GM19023 (cell line): ENCODE measurements around the gene GAMT.
A peak's percentile ranks its signal among the peaks of the same experiment; 100 is the strongest.

ENCODE experiments used
- ATAC-seq: cut with Tn5 transposase; IDR thresholded peaks from one replicate; pipeline ENCODE4 v1.9.1; 2021; ENCODE audit warnings: mild to moderate bottlenecking, moderate library complexity; ENCODE audit not compliant: unreplicated experiment

The GAMT gene

DNA sequence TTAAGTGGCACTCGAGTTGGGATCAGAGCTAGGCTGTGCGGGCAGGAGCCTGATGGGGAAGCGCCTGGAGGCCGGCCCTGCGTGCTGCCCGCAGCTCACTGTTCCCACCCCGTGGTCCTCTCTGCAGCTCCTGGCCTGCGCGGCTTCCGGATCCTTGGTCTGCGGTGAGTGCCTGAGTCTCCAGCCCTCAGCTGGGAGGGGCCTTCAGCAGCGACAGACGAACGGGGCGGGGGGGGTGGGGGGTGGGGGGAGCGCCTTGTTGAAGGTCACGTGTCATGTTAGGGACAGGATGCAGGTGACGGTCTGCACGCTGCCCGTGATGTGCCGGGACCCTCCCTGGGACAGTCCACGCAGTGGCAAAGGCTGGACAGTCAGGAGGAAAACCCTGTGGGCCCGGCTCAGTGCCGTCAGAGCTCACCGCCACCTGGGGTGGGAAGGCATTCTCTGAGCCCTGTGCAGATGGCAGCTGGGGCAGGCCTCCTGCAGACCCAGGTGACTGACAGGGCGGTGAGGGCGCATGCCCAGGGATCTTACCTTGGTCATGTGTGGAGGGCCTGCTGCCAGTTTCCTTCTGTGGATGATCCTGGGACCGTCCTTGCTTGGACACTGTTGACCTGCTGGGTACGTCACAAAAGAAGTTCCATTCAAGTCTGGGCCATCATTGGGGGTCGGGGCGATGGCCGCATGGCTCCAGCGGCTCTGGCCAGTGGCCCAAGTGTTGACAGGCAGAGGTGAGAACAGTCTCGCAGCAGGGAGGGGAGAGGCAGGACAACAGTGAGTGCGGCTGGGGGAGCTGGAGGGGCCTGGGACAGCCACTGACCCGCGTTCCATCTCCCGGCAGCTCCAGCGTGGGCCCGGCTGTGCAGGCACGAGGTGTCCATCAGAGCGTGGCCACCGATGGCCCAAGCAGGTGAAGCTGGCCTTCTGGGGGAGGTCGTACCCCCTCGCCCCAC, 13.4 kb downstream of the GAMT start:
- no peak for ATAC-seq

DNA sequence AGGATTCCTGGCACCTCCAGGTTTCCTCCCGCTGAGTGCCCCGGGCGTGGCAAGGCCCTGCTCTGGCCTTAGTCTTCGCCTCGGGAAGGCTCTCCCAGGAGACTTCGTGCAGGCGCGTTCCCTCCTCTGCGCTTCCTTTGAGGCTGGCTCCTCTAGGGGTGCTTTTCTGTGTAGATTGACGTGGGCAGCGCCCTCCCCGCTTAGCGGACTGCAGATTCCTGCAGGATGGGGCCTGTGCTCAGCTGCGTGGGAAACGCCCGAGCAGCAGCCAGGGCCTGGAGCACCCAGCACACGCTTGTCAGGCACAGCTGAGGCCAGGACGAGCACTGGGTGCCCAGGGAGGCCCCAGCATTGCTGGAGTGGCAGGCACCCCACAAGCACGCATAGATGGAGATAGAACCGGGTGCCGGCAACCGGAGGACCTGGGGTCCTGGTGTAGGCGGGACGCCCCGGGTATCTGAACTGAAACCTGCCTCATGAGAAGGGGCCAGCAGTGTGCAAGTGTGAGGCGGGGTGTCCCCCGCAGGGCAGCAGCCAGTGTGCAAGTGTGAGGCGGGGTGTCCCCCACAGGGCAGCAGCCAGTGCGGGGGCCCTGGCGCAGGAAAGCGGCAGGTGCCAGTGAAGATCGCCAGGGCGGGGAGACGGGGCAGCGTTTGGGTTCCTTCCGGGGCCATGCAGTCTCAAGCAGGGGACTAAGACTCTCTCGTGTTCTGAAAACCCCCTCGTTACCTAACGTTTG, 14.2 kb downstream of the GAMT start:
- no peak for ATAC-seq

DNA sequence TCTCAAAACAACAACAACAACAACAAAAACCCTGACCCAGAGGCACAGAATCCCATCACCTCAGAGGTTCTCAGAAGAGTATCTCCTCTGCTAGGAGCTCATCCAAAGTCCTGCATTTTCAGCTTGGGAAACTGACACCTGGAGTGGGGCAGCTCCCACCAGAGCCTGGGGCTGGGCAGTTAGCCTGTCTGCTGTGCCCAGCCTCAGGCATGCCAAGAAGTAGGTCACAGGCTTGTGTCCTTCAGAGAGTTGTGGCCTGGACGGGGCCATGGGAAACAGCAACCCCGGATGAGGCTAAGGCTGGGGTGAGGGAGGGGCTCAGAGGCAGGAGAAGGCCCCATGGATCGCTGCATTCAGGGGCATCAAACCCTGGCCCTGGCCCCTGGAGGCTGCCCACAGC, 15.5 kb downstream of the GAMT start:
- no peak for ATAC-seq

DNA sequence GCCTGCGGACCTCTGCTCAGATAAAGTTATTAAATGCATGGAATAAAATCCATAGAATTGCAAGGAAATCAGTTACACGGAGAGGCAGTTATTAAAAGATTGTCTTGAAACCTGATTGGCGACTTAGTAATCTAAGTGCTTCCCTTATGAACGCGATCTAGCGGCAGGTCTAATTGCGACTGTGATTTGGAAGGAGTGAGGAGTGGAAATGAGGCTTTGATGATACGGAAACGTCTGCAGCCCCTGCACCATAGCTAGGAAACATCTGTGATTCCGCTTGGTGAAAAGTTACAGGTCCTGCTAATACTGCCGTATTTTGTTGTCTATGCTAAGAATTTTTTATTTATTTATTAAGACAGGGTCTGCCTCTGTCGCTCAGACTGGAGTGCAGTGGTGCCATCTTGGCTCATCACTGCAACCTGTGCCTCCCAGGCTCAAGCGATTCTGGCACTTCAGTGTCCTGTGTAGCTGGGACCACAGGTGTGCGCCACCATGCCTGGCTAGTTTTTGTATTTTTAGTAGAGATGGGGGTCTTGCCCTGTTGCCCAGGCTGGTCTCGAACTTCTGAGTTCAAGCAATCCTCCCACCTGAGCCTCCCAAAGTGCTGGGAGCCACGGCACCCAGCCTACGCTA, 16.7 kb downstream of the GAMT start:
- no peak for ATAC-seq

DNA sequence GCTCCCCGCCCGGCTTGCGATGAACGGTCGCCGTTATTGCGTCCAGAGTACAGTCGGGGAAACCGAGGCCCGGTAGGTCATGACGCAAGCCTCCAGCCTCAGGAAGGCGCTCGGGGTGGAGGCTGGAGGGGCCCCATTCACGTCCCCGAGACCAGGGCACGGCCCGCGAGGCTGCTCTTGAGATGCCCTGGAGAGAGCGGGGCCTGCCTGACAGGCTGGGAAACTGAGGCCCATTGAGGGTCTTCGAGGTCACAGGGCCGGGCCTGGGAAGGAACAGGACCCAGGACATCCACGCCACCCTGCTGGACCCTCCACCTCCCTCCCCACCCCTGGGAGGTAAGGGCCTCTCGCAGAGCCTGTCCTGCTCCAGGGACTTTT, 17.3 kb downstream of the GAMT start:
- peak; percentile 29 for ATAC-seq

DNA sequence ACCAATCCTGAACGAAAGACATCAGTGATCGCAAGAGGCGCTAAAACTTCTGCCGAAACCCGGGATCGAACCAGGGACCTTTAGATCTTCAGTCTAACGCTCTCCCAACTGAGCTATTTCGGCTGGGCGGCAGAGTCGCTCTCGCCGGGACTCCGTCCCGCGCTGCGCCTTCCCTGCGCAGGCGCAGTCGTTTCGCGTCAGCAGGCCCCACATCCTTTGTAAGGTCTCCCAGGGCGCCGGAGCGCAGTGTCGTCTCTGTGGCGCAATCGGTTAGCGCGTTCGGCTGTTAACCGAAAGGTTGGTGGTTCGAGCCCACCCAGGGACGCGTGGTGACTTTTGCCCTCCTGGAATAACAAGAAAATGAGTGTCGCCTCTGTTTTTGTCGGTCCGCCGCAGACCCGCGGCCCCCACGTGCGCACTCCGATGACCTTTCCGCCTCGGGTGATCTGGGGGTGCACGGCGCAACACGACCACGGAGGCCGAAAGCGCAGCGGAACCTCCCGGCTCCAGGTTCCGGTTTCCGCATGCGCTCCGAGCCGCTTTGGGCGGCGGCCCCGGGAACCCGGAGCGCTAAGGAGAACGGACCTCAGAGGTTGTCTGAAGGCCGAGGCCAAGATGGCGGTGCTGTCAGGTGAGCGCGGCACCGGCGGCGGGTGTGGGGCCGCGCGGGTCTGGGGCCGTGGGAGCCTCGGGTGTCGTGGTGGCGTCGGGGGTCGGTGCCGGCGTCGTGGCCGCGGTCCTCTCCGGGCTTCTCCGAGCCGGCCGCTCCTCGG, 17.8 kb downstream of the GAMT start, which contains the start of gene NDUFS7:
Gene NDUFS7, plus strand, starts transcription at position 596 of the 773 bp plus-strand sequence. Its CDS starts 20 bp downstream, at position 616.
- peak; percentile 70 for ATAC-seq

DNA sequence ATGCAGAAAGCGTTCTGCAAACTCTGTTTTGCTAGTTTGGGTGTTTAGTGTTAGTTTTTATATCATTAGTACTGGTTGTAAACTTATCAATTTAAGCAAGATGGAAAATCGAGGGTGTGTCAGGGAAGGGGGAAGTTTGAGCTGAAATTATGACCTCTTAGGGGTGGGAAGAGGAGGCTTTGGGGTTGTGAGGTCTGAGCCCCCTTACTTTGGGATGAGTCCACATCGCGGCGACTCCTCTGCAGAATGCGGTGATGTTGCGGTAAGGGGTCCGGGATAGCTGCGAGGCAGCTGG, 18.4 kb downstream of the GAMT start:
- ATAC-seq, result no peak

DNA sequence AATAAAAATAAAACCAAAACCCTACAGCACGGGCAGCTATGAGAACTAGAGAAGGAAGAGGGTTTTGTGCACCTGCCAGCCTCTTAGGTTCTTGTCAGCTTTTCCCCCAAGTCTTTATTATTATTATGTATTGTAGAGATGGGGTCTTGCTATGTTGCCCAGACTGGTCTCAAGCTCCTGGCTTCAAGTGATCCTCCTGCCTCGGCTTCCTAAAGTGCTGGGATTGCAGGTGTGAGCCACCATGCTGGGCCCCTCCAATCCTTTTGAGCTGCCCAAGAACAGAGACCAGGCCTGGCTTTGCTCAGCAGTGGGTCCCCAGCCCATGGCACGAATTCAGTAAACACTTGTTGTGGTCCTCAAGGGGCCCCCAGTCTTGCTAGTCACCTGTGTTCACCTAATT, 19.1 kb downstream of the GAMT start:
- no peak for ATAC-seq

DNA sequence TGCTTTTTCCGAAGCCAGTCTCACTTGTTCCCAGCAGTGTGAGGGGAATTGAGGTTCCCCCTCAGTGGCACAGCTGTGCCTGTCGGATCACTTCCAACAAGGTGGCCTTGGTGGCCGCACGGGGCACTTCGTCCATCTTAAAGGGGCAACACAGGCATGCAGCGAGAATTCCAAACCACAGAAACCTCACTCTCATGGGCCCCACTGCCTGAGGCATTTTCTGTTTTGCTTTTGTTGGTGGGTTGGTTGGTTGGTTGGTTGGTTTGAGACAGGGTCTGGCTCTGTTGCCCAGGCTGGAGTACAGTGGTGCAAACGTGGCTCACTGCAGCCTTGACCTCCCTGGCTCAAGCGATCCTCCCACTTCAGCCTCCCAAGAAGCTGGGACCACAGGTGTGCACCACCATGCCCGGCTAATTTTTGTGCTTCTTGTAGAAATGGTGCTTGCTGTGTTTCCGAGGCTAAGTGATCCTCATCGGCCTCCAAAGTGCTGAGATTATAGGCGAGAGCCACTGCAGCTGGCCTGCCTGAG, 21.3 kb downstream of the GAMT start:
- ATAC-seq, result no peak

DNA sequence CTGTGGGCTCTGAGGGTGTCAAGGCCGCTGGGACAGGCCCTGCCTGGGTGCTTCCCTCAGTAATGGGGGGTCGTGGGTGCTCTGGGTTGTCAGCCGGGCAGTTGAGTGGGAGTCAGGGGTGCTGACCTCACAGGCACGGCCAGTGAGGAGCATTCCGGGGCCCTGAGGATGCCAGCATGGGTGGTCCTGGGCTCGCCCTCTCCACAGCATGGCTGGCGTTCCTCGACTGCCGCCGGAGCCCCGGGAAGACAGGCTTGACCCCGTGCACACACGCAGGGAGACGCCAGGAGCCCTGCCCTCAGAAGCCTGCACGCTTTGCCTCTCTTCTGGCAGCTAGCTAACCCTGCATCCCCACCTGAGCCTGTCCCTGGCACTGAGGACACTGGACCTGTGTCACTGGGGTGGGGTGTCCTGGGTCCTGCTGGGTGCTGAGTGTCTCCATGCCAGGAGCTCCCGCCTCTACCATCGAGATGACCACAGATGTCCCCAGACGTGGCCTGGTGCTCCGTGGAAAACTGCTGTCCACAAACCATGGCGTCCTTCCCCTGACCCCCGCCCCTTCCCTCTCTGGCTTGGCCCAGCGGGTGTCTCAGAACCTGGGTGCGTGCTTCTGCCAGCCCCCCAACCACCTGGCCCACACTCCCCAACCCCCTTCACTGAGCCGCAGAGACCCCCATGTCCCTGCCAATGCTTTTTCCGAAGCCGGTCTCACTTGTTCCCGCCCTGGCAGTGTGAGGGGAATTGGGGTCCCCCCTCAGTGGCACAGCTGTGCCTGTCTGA, 22.0 kb downstream of the GAMT start:
- ATAC-seq, result no peak

DNA sequence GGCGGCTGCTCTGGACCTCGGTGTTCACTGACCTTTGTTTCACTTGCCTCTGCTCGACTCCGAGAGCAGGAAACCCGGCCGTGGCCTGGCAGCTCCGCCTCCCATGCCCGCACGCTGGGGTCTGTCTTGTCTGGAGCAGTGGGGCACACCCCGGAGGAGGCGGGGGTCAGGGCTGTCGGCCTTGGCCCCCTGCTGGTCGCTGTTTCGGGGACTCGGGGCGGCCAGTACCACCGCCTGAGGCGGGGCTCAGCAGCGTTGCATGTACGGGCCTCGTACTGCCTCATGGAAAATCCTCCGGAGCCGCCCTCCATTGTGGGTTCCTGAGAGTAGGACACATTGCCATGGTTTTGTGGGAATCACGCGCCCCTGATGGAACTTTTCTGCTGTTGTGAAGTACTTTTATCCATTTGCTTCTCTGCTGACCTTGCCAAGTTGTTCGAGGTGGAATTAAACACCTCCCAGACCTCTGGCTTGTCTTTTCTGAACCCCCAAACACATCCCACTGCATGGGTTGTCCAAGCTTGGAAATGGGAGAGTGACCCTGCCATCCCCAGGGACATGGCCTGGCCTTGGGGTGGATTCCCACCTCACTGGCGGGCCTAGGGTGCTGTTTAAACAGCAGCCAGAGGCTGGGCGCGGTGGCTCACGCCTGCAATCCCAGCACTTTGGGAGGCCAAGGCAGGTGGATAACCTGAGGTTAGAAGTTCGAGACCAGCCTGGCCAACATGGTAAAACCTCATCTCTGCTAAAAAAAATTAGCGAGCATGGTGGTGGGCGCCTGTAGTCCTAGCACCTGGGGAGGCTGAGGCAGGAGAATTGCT, 23.2 kb downstream of the GAMT start:
- no peak for ATAC-seq

DNA sequence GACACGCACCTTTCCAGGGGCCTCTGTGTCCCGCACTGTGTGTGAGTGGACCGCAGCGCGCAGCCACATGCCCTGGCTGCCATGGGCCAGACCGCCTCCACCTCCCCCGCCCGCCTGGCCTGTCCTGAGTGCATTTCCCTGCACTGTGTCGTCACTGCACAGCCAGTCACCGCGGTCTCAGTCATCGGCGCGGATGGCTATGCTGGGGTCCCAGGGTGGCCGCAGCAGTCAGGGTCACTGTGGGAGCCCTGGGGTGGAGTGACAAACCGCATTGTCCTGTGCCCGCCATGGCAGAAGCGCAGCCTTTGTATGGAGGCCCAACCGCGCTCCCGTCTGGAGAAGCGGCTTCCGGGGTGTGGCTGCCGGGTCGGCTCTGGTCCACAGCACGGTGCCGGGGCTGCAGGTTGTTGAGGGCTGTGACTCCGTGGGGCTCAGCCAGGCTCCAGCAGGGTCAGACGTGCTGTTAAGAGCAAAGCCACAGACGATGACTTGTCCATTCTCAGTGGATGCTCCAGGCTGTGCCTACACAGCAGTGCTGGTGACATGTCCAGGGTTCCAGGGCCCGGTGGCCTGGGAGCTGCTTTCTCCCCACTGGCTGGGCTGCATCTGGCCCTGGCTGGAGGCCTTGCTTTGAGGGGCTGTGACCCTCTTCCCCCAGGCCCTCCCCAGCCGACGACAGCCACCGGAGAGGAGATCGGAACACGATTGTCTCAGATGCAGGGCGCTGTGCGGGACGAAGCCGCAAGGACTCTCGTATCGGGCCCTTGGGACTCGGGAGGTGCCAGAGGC, 24.0 kb downstream of the GAMT start:
- ATAC-seq, result no peak

DNA sequence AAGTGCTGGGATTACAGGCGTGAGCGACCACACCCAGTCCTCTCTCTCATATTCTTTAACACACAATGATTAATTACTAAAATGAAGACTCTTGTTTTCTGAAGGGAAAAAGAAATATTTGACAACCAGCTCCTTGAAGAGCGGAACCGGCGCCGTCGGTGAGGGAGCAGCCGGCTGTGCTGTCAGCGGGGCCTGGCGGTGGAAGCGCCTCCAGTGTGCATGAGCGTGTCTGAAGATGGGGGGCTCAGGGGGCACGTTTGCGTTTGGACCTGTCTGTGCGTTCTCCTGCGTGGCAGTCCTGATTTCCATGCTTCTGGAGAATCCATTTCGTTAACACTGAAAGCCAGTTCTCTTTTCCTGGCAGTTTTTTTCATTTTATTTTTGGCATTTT, 24.9 kb downstream of the GAMT start:
- no peak for ATAC-seq

DNA sequence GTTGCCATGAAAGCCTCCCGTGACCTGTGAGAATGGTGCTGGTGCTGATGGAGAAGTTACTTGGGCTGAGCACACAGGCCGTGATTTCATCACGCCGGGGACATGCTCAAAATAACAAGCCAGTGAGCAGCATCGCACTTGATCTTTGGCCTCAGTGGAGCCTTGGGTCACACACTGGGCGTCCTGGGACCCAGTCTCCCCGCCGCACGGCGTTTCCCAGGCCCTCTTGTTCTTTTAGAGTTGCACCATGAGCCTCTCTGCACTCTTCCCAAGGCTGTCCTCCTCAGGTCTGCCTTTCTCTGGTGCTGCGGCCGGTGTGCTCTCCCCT, 27.1 kb downstream of the GAMT start:
- ATAC-seq, result no peak

DNA sequence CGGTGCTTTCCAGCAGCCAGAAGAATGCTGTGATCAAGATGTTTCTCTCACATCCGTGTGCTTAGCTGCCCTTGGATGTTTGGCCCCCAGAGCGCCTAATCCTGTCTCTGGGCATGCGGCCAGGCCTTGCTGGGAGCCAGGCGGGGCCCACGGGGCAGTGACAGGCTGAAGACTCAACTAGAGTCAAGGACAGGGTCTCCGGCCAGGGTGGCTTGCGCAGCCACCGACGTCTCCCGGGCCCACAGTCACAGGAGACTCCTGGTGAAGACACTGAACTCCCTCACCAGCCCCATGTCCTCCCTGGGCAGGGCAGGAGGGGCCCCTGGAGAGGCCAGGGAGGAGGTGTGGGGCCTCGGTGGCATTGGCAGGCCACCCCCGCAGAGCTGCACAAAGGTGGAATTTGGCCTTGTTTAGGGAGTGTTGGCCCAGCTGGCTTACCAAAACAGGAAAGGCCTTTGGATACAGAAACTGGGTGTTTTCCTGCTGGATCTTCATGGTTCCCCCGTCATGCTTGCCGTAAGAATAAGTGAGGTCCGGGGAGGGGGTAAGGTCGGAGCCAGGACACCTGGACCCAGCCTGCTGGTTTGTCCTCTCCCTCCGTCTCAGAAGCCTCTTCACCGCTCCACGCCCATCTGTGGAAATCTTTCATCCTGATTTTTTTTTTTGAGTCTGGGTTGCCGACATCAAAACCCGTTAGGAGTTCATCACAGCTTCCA, 27.6 kb downstream of the GAMT start:
- ATAC-seq, result no peak

DNA sequence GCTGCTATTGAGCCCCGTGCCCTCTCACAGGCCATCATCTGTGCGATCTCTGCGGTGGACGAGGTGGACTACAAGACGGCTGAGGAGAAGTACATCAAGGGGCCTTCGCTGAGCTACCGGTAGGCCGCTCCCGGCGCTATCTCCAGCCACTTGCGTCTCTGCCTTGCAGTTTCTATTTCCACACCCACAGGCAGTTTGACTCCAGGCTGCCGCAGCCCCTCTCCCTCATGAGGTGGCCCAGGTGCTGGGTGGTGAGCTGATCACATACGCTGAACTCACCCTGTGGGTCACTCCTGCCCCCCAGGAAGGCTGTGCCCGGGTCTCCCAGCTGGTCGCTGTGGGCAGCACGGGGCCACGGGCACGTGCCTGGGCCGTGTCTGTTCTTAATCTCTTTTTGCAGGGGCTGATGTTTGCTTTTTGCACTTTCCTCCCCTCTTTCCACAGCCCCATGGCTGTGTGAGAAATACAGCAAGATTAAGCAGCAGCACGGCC, 28.3 kb downstream of the GAMT start:
- ATAC-seq, result no peak

DNA sequence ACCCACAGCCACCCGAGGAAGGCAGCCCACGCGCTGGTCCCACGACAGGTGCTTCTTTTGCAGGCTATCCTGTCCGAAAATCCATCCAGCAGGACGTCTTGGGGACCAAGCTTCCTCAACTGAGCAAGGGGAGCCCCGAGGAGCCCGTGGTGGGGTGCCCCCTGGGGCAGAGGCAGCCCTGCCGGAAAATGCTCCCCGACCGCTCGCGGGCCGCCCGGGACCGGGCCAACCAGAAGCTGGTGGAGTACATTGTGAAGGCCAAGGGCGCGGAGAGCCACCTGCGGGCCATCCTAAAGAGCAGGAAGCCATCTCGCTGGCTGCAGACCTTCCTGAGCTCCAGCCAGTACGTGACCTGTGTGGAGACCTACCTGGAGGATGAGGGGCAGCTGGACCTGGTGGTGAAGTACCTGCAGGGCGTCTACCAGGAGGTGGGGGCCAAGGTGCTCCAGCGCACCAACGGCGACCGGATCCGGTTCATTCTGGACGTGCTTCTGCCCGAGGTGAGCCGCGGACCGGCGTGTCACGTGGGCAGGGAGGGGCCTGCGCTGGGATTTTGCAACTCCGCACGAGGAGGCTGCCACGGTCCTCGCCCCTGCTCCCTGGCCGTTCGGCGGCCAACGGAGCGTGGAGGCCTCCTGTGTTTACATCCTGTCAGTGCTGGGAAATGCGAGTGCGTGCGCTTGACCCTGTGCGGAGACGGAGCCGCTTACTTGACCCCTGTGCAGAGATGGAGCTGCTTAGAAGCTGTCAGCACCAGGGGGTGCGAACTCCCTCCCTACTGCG, 30.6 kb downstream of the GAMT start:
- no peak for ATAC-seq
